ENCODE measurements around the gene NCKAP5. TPM values are rescaled to one million over a fixed set of nuclear protein-coding genes. Genes with fewer than 3 reads are reported as not detected.

NCKAP5 gene
- total and polyA plus RNA-seq, 7 donors = 0.03 to 1.2 (median 0.22) TPM

GRCh38 chr2:132782176-132782783 is 786.0 kb downstream of the NCKAP5 start:
- Histone ChIP-seq H3K27me3 (ENCODE audit: insufficient read depth in 3 of 3, low read length in 2 of 3) (no peaks in the 10 kb centered on the region), H3K27ac (no peak overlapping the region), H3K36me3 (ENCODE audit: insufficient read depth in 1 of 2, low read depth in 1 of 2) (no peaks in the 10 kb centered on the region), H3K9me3 (no peaks in the 10 kb centered on the region), H3K4me3 (no peak overlapping the region), H3K4me1 (no peaks in the 10 kb centered on the region)
- TF ChIP-seq, protein P1, sequence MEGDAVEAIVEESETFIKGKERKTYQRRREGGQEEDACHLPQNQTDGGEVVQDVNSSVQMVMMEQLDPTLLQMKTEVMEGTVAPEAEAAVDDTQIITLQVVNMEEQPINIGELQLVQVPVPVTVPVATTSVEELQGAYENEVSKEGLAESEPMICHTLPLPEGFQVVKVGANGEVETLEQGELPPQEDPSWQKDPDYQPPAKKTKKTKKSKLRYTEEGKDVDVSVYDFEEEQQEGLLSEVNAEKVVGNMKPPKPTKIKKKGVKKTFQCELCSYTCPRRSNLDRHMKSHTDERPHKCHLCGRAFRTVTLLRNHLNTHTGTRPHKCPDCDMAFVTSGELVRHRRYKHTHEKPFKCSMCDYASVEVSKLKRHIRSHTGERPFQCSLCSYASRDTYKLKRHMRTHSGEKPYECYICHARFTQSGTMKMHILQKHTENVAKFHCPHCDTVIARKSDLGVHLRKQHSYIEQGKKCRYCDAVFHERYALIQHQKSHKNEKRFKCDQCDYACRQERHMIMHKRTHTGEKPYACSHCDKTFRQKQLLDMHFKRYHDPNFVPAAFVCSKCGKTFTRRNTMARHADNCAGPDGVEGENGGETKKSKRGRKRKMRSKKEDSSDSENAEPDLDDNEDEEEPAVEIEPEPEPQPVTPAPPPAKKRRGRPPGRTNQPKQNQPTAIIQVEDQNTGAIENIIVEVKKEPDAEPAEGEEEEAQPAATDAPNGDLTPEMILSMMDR (IDR thresholded peaks at IDR 0.05) = no peak
- DNase-seq (no peak), ATAC-seq (no peak)
- intact Hi-C loops (cut with DNase I) = no loop called here
- WGBS, 3 donors = 65 to 74% (median 65%) methylated on average over 7 of the region's 7 CpGs

- Histone ChIP-seq H3K4me3 (no peak overlapping the region), H3K9me3 (no peaks in the 10 kb centered on the region), H3K36me3 (ENCODE audit: insufficient read depth in 1 of 2, low read depth in 1 of 2) (no peaks in the 10 kb centered on the region), H3K4me1 (no peaks in the 10 kb centered on the region), H3K27ac (no peak overlapping the region), H3K27me3 (ENCODE audit: insufficient read depth in 3 of 3, low read length in 2 of 3) (no peaks in the 10 kb centered on the region)
- whole genome bisulfite sequencing, 3 donors = 20 to 39% (median 22%) methylated on average over 5 of the region's 5 CpGs
- TF ChIP-seq, protein P1 (IDR thresholded peaks at IDR 0.05) = no peak
- DNase-seq = no peak
- intact Hi-C loops (cut with DNase I) = no loop called here
- no peak for ATAC-seq
Measured at GRCh38 chr2:132780651-132781050, 787.6 kb downstream of the NCKAP5 start.

- ATAC-seq (no peak), DNase-seq (no peak)
- Histone ChIP-seq H3K27me3 (ENCODE audit: insufficient read depth in 3 of 3, low read length in 2 of 3) (no peaks in the 10 kb centered on the region), H3K27ac (no peak overlapping the region), H3K9me3 (no peaks in the 10 kb centered on the region), H3K4me1 (no peaks in the 10 kb centered on the region), H3K36me3 (ENCODE audit: insufficient read depth in 1 of 2, low read depth in 1 of 2) (no peaks in the 10 kb centered on the region), H3K4me3 (no peak overlapping the region)
- TF ChIP-seq, protein P1 (IDR thresholded peaks at IDR 0.05) = no peak
- 33 to 71% (median 41%) methylated on average over 1 of the region's 1 CpG for WGBS, 3 donors
- intact Hi-C loops (cut with DNase I) = no loop called here
Measured at GRCh38 chr2:132779206-132779721, 789.0 kb downstream of the NCKAP5 start.

- ATAC-seq (no peak), DNase-seq (no peak)
- no peak overlapping the region for H3K27ac ChIP-seq
- intact Hi-C loops (cut with DNase I) = no loop called here
- H3K36me3 ChIP-seq (ENCODE audit: insufficient read depth in 1 of 2, low read depth in 1 of 2) = no peaks in the 10 kb centered on the region
- WGBS, 3 donors = 57 to 91% (median 60%) methylated on average over 3 of the region's 3 CpGs
- H3K27me3 ChIP-seq (ENCODE audit: insufficient read depth in 3 of 3, low read length in 2 of 3) = no peaks in the 10 kb centered on the region
- H3K4me3 ChIP-seq = no peak overlapping the region
- no peaks in the 10 kb centered on the region for H3K9me3 ChIP-seq
- no peaks in the 10 kb centered on the region for H3K4me1 ChIP-seq
- TF ChIP-seq, protein P1 (IDR thresholded peaks at IDR 0.05) = no peak
Measured at GRCh38 chr2:132776287-132776686, 792.0 kb downstream of the NCKAP5 start.

DNA sequence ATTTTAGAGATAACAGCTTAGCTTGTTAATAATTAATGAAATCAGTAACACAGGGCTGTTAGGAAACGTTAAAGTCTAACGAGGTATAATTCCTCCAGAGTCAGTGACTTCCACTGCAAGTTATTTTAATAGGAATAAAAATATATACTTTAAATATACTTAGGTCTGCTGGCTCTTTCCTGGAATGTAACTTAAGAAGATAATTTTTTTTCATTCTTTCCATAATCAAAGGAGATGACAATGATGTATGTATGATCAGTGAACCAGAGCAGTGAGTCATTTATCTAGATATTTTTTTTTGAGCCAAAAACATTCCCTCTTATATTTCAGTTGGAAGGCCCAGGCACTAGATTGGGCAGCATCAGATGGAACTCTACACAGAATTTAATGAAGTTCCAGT is 794.1 kb downstream of the NCKAP5 start:
- Histone ChIP-seq H3K4me1 (no peaks in the 10 kb centered on the region), H3K27me3 (ENCODE audit: insufficient read depth in 3 of 3, low read length in 2 of 3) (no peaks in the 10 kb centered on the region), H3K27ac (no peak overlapping the region), H3K36me3 (ENCODE audit: insufficient read depth in 1 of 2, low read depth in 1 of 2) (no peaks in the 10 kb centered on the region), H3K4me3 (no peak overlapping the region), H3K9me3 (no peaks in the 10 kb centered on the region)
- TF ChIP-seq, protein P1 (IDR thresholded peaks at IDR 0.05) = no peak
- DNase-seq (no peak), ATAC-seq (no peak)
- intact Hi-C loops (cut with DNase I) = no loop called here
- 84 to 90% (median 90%) methylated on average over 2 of the region's 2 CpGs for WGBS, 3 donors
